Upper lobe of left lung (tissue), 6 donors: ENCODE data around the gene SMYD3. TPM values are rescaled to one million over a fixed set of nuclear protein-coding genes. Genes with fewer than 3 reads are reported as not detected.

ENCODE experiments used
- ATAC-seq, 2 donors: fragments of 200-7000 bp; cut with Tn5 transposase; one replicate each; pipeline ENCODE4 v1.9.1; 2022; ENCODE audit warnings: mild to moderate bottlenecking in 2 of 2, moderate library complexity in 2 of 2; ENCODE audit not compliant: low FRiP score in 2 of 2
- DNase-seq, 2 donors: peaks; one replicate each; pipeline ENCODE4 v3.0.0-alpha.2; 2019 to 2020
- H3K27ac ChIP-seq, 4 donors: fragments of 200-600 bp; sonication (generic); one replicate each; pipeline ENCODE4 v1.5.1; 2016 to 2019
- H3K27me3 ChIP-seq, 4 donors: fragments of 200-600 bp; sonication (generic); one replicate each; pipeline ENCODE4 v1.5.1; 2017 to 2019
- H3K36me3 ChIP-seq, 4 donors: fragments of 200-600 bp; sonication (generic); one replicate each; pipeline ENCODE4 v1.5.1; 2016 to 2019
- H3K4me1 ChIP-seq, 4 donors: fragments of 200-600 bp; sonication (generic); one replicate each; pipeline ENCODE4 v1.5.1; 2018 to 2019
- H3K4me3 ChIP-seq, 4 donors: fragments of 200-600 bp; sonication (generic); one replicate each; pipeline ENCODE4 v1.5.1; 2017 to 2019; ENCODE audit warnings: mild to moderate bottlenecking in 2 of 4, moderate library complexity in 1 of 4
- H3K9me3 ChIP-seq, 4 donors: fragments of 200-600 bp; sonication (generic); one replicate each; pipeline ENCODE4 v1.5.1; 2018 to 2019
- CTCF ChIP-seq, 6 experiments: fragments of 450-650 bp in 4 of 6; fragments of 200-600 bp in 2 of 6; sonication (generic) in 2 of 6; IDR thresholded peaks; one replicate each; pipeline ENCODE4 v1.5.1; 2016 to 2019; ENCODE audit warnings: antibody characterized with exemption in 6 of 6
- EP300 ChIP-seq, 4 donors: sonication (generic); formaldehyde crosslinking; IDR thresholded peaks; one replicate each; pipeline ENCODE4 v1.5.1; 2017; ENCODE audit warnings: antibody characterized with exemption in 4 of 4, control low read depth in 2 of 4
- POLR2A ChIP-seq, 4 donors: fragments of 450-650 bp; IDR thresholded peaks; one replicate each; pipeline ENCODE4 v1.5.1; 2016 to 2017; ENCODE audit warnings: antibody characterized with exemption in 4 of 4, mild to moderate bottlenecking in 2 of 4
- POLR2AphosphoS5 ChIP-seq, 2 donors: sonication (generic); formaldehyde crosslinking; IDR thresholded peaks; one replicate each; pipeline ENCODE4 v1.5.1; 2017; ENCODE audit warnings: antibody characterized with exemption in 2 of 2
- WGBS, 2 donors: methylation state at CpG; one replicate each; pipeline ENCODE4 v1.1.5; 2017 to 2018; 5-methylcytosine and 5-hydroxymethylcytosine counted together
- total RNA-seq, 6 donors: library from RNA; depleted of rRNA in 4 of 6; stranded (reverse); fragments of >200 nt in 4 of 6; gene quantifications; one replicate each; pipeline versions ENCODE4 v1.1.0 to v1.2.1, GENCODE V29; 2016 to 2021
- donor health status: DM: no; HTN: no; CAD: no; lungs with moderate emphysema.
- donor health status: DM: no; HTN: yes; CAD: no; lungs with severe emphysema.

Gene SMYD3
- total RNA-seq, 6 donors from 2014 or later: 22.7 to 109 (median 34.0) TPM

- DNase-seq (peak in 1 of 2 donors; percentile 39), ATAC-seq (no peak)
- Histone ChIP-seq H3K36me3 (no peaks in the 10 kb centered on the region), H3K27me3 (no peaks in the 10 kb centered on the region), H3K4me1 (no peaks in the 10 kb centered on the region), H3K9me3 (peaks cover 17 to 42% (median 34%) of the 10 kb centered on the region in 4 donors), H3K4me3 (no peak overlapping the region), H3K27ac (no peak overlapping the region)
- whole genome bisulfite sequencing, 2 donors: 94 to 96% methylated on average over 4 to 7 of the region's 7 CpGs
- no peak for TF ChIP-seq CTCF (IDR thresholded peaks at IDR 0.05)
Measured at GRCh38 chr1:246513619-246514343, 6.7 kb upstream of the SMYD3 start.

- DNase-seq (peak in 1 of 2 donors; percentile 52), ATAC-seq (no peak)
- Histone ChIP-seq H3K27ac (no peak overlapping the region), H3K9me3 (peaks cover 17 to 42% (median 34%) of the 10 kb centered on the region in 4 donors), H3K4me3 (no peak overlapping the region), H3K36me3 (no peaks in the 10 kb centered on the region), H3K4me1 (peaks cover 0 to under 1% (median 0%) of the 10 kb centered on the region in 4 donors), H3K27me3 (no peaks in the 10 kb centered on the region)
- TF ChIP-seq POLR2AphosphoS5 (IDR thresholded peaks at IDR 0.05) (no peak), CTCF (IDR thresholded peaks at IDR 0.05) (no peak), EP300 (IDR thresholded peaks at IDR 0.05) (no peak), POLR2A (IDR thresholded peaks at IDR 0.05) (no peak)
- whole genome bisulfite sequencing, 2 donors: 93% methylated on average over 5 of the region's 5 CpGs; no CpG with 5 or more reads in 1 of the 2 donors
Measured at GRCh38 chr1:246513041-246513440, 6.0 kb upstream of the SMYD3 start.

GRCh38 chr1:246512635-246513034, 5.6 kb upstream of the SMYD3 start:
- ATAC-seq (no peak), DNase-seq (no peak)
- no peak overlapping the region for H3K4me3 ChIP-seq
- peaks cover 0 to 4% (median 1%) of the 10 kb centered on the region in 4 donors for H3K4me1 ChIP-seq
- TF ChIP-seq CTCF (IDR thresholded peaks at IDR 0.05) (no peak), POLR2A (IDR thresholded peaks at IDR 0.05) (no peak), POLR2AphosphoS5 (IDR thresholded peaks at IDR 0.05) (no peak), EP300 (IDR thresholded peaks at IDR 0.05) (no peak)
- no peak overlapping the region for H3K27ac ChIP-seq
- no peaks in the 10 kb centered on the region for H3K36me3 ChIP-seq
- 88% methylated on average over 10 of the region's 10 CpGs; no CpG with 5 or more reads in 1 of the 2 donors for WGBS, 2 donors
- no peaks in the 10 kb centered on the region for H3K27me3 ChIP-seq
- peaks cover 17 to 40% (median 34%) of the 10 kb centered on the region in 4 donors for H3K9me3 ChIP-seq

GRCh38 chr1:246512230-246512629, 5.2 kb upstream of the SMYD3 start:
- H3K36me3 ChIP-seq: no peaks in the 10 kb centered on the region
- no peak overlapping the region for H3K4me3 ChIP-seq
- ATAC-seq: no peak
- WGBS, 2 donors: 92% methylated on average over 7 of the region's 7 CpGs; no CpG with 5 or more reads in 1 of the 2 donors
- H3K27me3 ChIP-seq: no peaks in the 10 kb centered on the region
- H3K27ac ChIP-seq: no peak overlapping the region
- DNase-seq: peak in 1 of 2 donors; percentile 60
- peaks cover 0 to 7% (median 2%) of the 10 kb centered on the region in 4 donors for H3K4me1 ChIP-seq
- peaks cover 17 to 36% (median 32%) of the 10 kb centered on the region in 4 donors for H3K9me3 ChIP-seq
- TF ChIP-seq EP300 (IDR thresholded peaks at IDR 0.05) (no peak), POLR2A (IDR thresholded peaks at IDR 0.05) (no peak), POLR2AphosphoS5 (IDR thresholded peaks at IDR 0.05) (no peak), CTCF (IDR thresholded peaks at IDR 0.05) (no peak)

- Histone ChIP-seq H3K27ac (no peak overlapping the region), H3K9me3 (peaks cover 13 to 26% (median 22%) of the 10 kb centered on the region in 4 donors), H3K27me3 (no peaks in the 10 kb centered on the region), H3K36me3 (no peaks in the 10 kb centered on the region), H3K4me1 (peaks cover 2 to 12% (median 5%) of the 10 kb centered on the region in 4 donors), H3K4me3 (no peak overlapping the region)
- no peak for DNase-seq
- ATAC-seq: no peak
- WGBS, 2 donors: 96 to 100% methylated on average over 4 to 7 of the region's 7 CpGs
- no peak for TF ChIP-seq POLR2AphosphoS5 (IDR thresholded peaks at IDR 0.05)
- TF ChIP-seq CTCF (IDR thresholded peaks at IDR 0.05): no peak
- TF ChIP-seq EP300 (IDR thresholded peaks at IDR 0.05): no peak
- TF ChIP-seq POLR2A (IDR thresholded peaks at IDR 0.05): no peak
Measured at GRCh38 chr1:246511203-246511602, 4.1 kb upstream of the SMYD3 start.
